Natural killer cell (primary cell): ENCODE data around the gene SLC38A9. TPM values are rescaled to one million over a fixed set of nuclear protein-coding genes. Genes with fewer than 3 reads are reported as not detected.
"Not testable (repeated sequence)": the region's sequence is repeated elsewhere in the genome, so short reads cannot be mapped to it uniquely, and the experiment has no call there.

ENCODE experiments used
- ATAC-seq, 3 donors: fragments of 150-1000 bp in 2 of 3; fragments of 200-7000 bp in 1 of 3; cut with Tn5 transposase; 1 replicate in 1 of 3; 2 replicates in 2 of 3; pipeline ENCODE4 v1.10.0; 2021; ENCODE audit warnings: mild to moderate bottlenecking in 2 of 3, moderate library complexity in 2 of 3
- DNase-seq, 2 donors: peaks; one replicate each; pipeline versions ENCODE4 v3.0.0 to v3.0.0-alpha.2; 2013 to 2021; ENCODE audit warnings: mixed read lengths in 1 of 2
- H3K27ac ChIP-seq: one replicate; pipeline ENCODE4 v1.5.1; 2013; ENCODE audit warnings: mild to moderate bottlenecking, low read length
- H3K27me3 ChIP-seq: one replicate; pipeline ENCODE4 v1.6.1; 2013; ENCODE audit warnings: low read length; ENCODE audit not compliant: control insufficient read depth, insufficient read depth
- H3K36me3 ChIP-seq: one replicate; pipeline ENCODE4 v1.6.1; 2013; ENCODE audit warnings: low read length; ENCODE audit not compliant: control insufficient read depth, insufficient read depth
- H3K4me1 ChIP-seq: one replicate; pipeline ENCODE4 v1.6.1; 2013; ENCODE audit warnings: low read length; ENCODE audit not compliant: control insufficient read depth, insufficient read depth
- H3K4me3 ChIP-seq: one replicate; pipeline ENCODE4 v1.5.1; 2013; ENCODE audit warnings: low read length
- H3K9me3 ChIP-seq: one replicate; pipeline ENCODE4 v1.6.1; 2013; ENCODE audit warnings: low read length; ENCODE audit not compliant: control insufficient read depth, insufficient read depth
- H3K27ac Mint-ChIP-seq, 2 donors: one replicate each; pipeline ENCODE4 v1.8.0; 2022; ENCODE audit warnings: mild to moderate bottlenecking in 2 of 2, mixed read lengths in 2 of 2, moderate library complexity in 1 of 2
- H3K27me3 Mint-ChIP-seq, 2 donors: one replicate each; pipeline ENCODE4 v1.8.0; 2022; ENCODE audit warnings: low read depth in 2 of 2, mixed read lengths in 2 of 2
- H3K36me3 Mint-ChIP-seq: one replicate; pipeline ENCODE4 v1.8.0; 2022; ENCODE audit warnings: mixed read lengths
- H3K4me1 Mint-ChIP-seq, 2 donors: one replicate each; pipeline ENCODE4 v1.8.0; 2022; ENCODE audit warnings: mixed read lengths in 2 of 2
- H3K4me3 Mint-ChIP-seq: one replicate; pipeline ENCODE4 v1.8.0; 2022; ENCODE audit warnings: mild to moderate bottlenecking, moderate library complexity, mixed read lengths
- H3K9me3 Mint-ChIP-seq, 2 donors: one replicate each; pipeline ENCODE4 v1.8.0; 2022; ENCODE audit warnings: mixed read lengths in 2 of 2
- WGBS: methylation state at CpG from one replicate; pipeline ENCODE4 v1.1.7; 2013; ENCODE audit warnings: missing lambda C conversion rate; ENCODE audit not compliant: insufficient coverage; 5-methylcytosine and 5-hydroxymethylcytosine counted together
- intact Hi-C: fragments of 100-400 bp; cut with micrococcal nuclease; formaldehyde crosslinking; loops from one replicate; pipeline ENCODE4 v1.14.2; 2022
- total RNA-seq, 4 donors: library from RNA; stranded (reverse); fragments of 120-200 nt in 1 of 4; gene quantifications; one replicate each; pipeline versions ENCODE4 v1.2.3 to v1.2.4, GENCODE V29; 2013 to 2022
- TF ChIP-seq, protein P1 (sequence below): fragments of 200-600 bp; IDR thresholded peaks from one replicate; pipeline ENCODE4 v1.8.0; 2022; ENCODE audit warnings: antibody characterized with exemption

The SLC38A9 gene
- total RNA-seq, 3 donors from 2014 or later (not counting 1 experiment from before 2014, with no cell fraction given) = 20.6 to 33.9 (median 27.0) TPM

DNA sequence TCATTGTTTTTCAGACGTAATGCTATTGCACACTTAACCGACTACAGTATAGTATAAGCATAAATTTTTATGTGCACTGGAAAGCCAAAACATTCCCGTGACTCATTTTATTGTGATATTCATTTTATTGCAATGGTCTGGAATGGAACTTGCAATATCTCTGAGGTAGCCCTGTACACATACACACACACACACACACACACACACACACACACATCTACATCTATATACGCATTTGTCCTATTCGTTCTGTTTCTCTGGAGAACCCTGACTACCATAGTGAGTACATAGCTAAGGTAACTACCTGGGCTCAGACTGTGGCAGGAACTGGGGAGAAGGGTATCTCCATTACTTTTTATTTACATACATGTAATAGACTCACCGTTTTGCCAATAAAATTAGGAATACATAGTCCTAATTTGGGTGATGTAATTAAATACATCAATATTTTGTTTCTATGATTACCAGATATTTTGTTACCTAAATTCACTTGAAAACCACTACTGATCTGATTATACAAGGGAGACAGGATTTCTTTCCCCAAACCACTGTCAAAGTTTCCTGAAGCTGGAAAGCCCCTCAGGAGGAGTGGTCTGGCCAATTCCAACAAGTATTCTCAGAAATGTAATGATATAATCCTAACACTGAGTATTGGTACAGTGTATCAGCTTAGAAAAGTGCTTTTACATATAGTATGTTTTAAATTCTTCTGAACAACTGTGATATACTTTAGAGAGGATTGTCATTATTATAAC, 103.4 kb downstream of the SLC38A9 start:
- Histone ChIP-seq H3K36me3 (no peaks in the 10 kb centered on the region), H3K9me3 (no peaks in the 10 kb centered on the region), H3K27ac (no peak overlapping the region), H3K4me3 (no peak overlapping the region), H3K4me1 (no peaks in the 10 kb centered on the region), H3K27me3 (no peaks in the 10 kb centered on the region)
- Mint-ChIP-seq H3K27ac (no peak overlapping the region), H3K27me3 (peaks cover 0 to 2% of the 10 kb centered on the region in 2 donors), H3K36me3 (no peaks in the 10 kb centered on the region), H3K4me1 (no peaks in the 10 kb centered on the region), H3K9me3 (no peaks in the 10 kb centered on the region), H3K4me3 (no peak overlapping the region)
- TF ChIP-seq, protein P1, sequence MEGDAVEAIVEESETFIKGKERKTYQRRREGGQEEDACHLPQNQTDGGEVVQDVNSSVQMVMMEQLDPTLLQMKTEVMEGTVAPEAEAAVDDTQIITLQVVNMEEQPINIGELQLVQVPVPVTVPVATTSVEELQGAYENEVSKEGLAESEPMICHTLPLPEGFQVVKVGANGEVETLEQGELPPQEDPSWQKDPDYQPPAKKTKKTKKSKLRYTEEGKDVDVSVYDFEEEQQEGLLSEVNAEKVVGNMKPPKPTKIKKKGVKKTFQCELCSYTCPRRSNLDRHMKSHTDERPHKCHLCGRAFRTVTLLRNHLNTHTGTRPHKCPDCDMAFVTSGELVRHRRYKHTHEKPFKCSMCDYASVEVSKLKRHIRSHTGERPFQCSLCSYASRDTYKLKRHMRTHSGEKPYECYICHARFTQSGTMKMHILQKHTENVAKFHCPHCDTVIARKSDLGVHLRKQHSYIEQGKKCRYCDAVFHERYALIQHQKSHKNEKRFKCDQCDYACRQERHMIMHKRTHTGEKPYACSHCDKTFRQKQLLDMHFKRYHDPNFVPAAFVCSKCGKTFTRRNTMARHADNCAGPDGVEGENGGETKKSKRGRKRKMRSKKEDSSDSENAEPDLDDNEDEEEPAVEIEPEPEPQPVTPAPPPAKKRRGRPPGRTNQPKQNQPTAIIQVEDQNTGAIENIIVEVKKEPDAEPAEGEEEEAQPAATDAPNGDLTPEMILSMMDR = no peak
- DNase-seq (no peak), ATAC-seq (no peak)
- intact Hi-C loops = no loop called here
- 100% methylated on average over 3 of the region's 6 CpGs for WGBS

DNA sequence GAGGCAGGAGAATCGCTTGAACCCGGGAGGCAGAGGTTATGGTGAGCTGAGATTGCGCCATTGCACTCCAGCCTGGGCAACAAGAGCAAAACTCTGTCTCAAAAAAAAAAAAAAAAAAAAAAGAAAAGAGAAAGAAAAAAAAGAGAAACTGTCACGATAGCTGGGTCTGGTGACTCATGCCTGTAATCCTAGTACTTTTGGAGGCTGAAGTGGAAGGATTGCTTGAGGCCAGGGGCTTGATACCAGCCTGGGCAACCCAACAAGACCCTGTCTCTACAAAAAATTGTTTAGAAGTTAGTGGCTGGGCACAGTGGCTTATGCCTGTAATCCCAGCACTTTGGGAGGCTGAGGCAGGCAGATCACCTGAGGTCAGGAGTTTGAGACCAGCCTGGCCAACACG, 104.8 kb downstream of the SLC38A9 start:
- H3K4me3 Mint-ChIP-seq, H3K27me3 Mint-ChIP-seq, H3K27ac Mint-ChIP-seq, H3K4me1 ChIP-seq, DNase-seq, H3K9me3 Mint-ChIP-seq, H3K4me1 Mint-ChIP-seq, H3K27ac ChIP-seq, H3K27me3 ChIP-seq, H3K4me3 ChIP-seq, H3K36me3 ChIP-seq, ATAC-seq, intact Hi-C loops, H3K9me3 ChIP-seq, H3K36me3 Mint-ChIP-seq: not testable (repeated sequence)
- WGBS = 84% methylated on average over 5 of the region's 5 CpGs

DNA sequence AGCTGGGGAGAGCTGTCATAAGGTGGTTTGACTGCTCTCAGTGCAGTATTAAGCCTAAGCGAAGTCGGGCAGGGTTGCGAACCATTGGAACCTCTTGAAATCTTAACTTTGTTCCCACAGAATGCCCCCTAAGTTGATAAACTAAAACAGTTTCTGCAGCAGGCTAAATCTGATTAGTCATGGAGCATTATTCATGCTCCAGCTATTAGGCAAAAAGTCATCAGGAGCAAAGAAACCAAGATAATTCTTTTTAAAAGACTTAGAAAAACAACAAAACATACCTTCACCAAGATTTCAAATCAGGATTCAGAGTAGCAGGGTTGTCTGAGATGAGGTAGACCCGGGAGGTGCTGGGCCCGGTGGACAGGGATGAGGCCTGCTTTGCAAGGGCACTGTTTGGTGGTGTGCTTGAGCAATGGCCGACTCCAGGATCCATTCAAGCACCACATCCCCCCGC, 107.5 kb downstream of the SLC38A9 start:
- Histone ChIP-seq H3K4me3 (no peak overlapping the region), H3K27ac (no peak overlapping the region), H3K9me3 (no peaks in the 10 kb centered on the region), H3K4me1 (peaks cover 8% of the 10 kb centered on the region), H3K27me3 (no peaks in the 10 kb centered on the region), H3K36me3 (no peaks in the 10 kb centered on the region)
- Mint-ChIP-seq H3K9me3 (no peaks in the 10 kb centered on the region), H3K27me3 (peaks cover 0 to 2% of the 10 kb centered on the region in 2 donors), H3K4me1 (peaks cover 8 to 11% of the 10 kb centered on the region in 2 donors), H3K36me3 (no peaks in the 10 kb centered on the region), H3K27ac (no peak overlapping the region), H3K4me3 (no peak overlapping the region)
- ATAC-seq (no peak), DNase-seq (no peak)
- intact Hi-C loops = no loop called here
- WGBS = 99% methylated on average over 6 of the region's 7 CpGs
- TF ChIP-seq, protein P1 = no peak

DNA sequence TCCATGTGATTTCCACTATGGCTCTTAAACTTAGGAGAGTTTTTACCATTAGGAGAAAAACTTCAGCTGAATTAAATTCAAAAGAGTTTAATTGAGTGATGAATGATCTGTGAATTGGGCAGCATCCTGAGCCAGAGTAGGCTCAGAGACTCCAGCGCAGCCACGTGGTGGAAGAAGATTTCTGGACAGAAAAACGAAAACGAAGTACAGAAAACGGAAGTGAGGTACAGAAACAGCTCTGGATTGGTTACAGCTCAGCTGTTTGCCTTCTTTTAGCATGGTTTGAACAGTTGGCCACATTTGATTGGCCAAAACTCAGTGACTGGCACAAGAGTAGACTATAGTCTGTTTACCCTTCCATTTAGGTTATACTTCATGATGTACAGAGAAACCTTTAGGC, 108.2 kb downstream of the SLC38A9 start:
- Mint-ChIP-seq H3K27me3 (peaks cover 0 to 2% of the 10 kb centered on the region in 2 donors), H3K27ac (no peak overlapping the region), H3K36me3 (no peaks in the 10 kb centered on the region), H3K4me3 (no peak overlapping the region), H3K4me1 (peaks cover 8 to 11% of the 10 kb centered on the region in 2 donors), H3K9me3 (no peaks in the 10 kb centered on the region)
- DNase-seq (no peak), ATAC-seq (no peak)
- TF ChIP-seq, protein P1 = no peak
- Histone ChIP-seq H3K4me3 (no peak overlapping the region), H3K27me3 (no peaks in the 10 kb centered on the region), H3K4me1 (peaks cover 8% of the 10 kb centered on the region), H3K27ac (no peak overlapping the region), H3K36me3 (no peaks in the 10 kb centered on the region), H3K9me3 (no peaks in the 10 kb centered on the region)
- intact Hi-C loops = no loop called here
- WGBS = 90% methylated on average over 5 of the region's 5 CpGs
